HEK293 (cell line): ENCODE measurements around the gene MEI1.

Experiments
- CTCF ChIA-PET: fragments of 350-600 bp; formaldehyde crosslinking; extraction: SDS; loops from one replicate; lab custom pipeline; 2021; ENCODE audit warnings: antibody characterized with exemption; lab: Yijun Ruan, JAX
- POLR2A ChIA-PET: fragments of 300-600 bp; formaldehyde crosslinking; extraction: SDS; loops from one replicate; lab custom pipeline; 2020; ENCODE audit warnings: antibody characterized with exemption, inconsistent platforms; lab: Yijun Ruan, JAX
- H3K27ac ChIP-seq: fragments of 200-500 bp; sonication (Bioruptor generic); 2 replicates; pipeline ENCODE4 v1.5.1; 2014; ENCODE audit warnings: low read depth, low read length, control low read depth, inconsistent platforms; ENCODE audit errors: extremely low read depth
- H3K36me3 ChIP-seq, 2 experiments: fragments of 200-500 bp in 1 of 2; sonication (Bioruptor generic) in 1 of 2; 1 replicate in 1 of 2; 2 replicates in 1 of 2; pipeline ENCODE4 v1.5.1; 2014 to 2017; ENCODE audit warnings: inconsistent platforms in 2 of 2, low read length in 2 of 2; ENCODE audit not compliant: control insufficient read depth in 2 of 2, insufficient read depth in 1 of 2
- H3K4me1 ChIP-seq: fragments of 200-500 bp; sonication (Bioruptor generic); 2 replicates; pipeline ENCODE4 v1.5.1; 2014; ENCODE audit warnings: mild to moderate bottlenecking, low read length, inconsistent platforms; ENCODE audit not compliant: control insufficient read depth, insufficient read depth
- H3K4me3 ChIP-seq: 2 replicates; pipeline ENCODE4 v1.5.1; 2011; ENCODE audit warnings: low read depth, mild to moderate bottlenecking, control low read depth, low read length, moderate library complexity
- H3K9me3 ChIP-seq: fragments of 200-500 bp; sonication (Bioruptor generic); 2 replicates; pipeline ENCODE4 v1.5.1; 2014; ENCODE audit warnings: low read depth, low read length, inconsistent platforms; ENCODE audit not compliant: control insufficient read depth, insufficient read depth
- GLIS2 ChIP-seq: fragments of 450-650 bp; formaldehyde crosslinking; IDR thresholded peaks from 2 replicates; pipeline ENCODE4 v1.5.1; 2016; ENCODE audit warnings: missing biosample characterization, missing genetic modification characterization
- KLF1 ChIP-seq: fragments of 450-650 bp; formaldehyde crosslinking; IDR thresholded peaks from 2 replicates; pipeline ENCODE4 v1.5.1; 2016; ENCODE audit warnings: missing biosample characterization, missing genetic modification characterization
- SCRT2 ChIP-seq: fragments of 450-650 bp; formaldehyde crosslinking; IDR thresholded peaks from 2 replicates; pipeline ENCODE4 v1.5.1; 2016; ENCODE audit warnings: missing biosample characterization, missing genetic modification characterization
- ZFHX2 ChIP-seq: fragments of 450-650 bp; formaldehyde crosslinking; conservative IDR thresholded peaks from 2 replicates; pipeline ENCODE4 v1.5.1; 2016; ENCODE audit warnings: missing biosample characterization, missing genetic modification characterization
- ZNF121 ChIP-seq: fragments of 450-650 bp; formaldehyde crosslinking; IDR thresholded peaks from 2 replicates; pipeline ENCODE4 v1.5.1; 2016; ENCODE audit warnings: missing biosample characterization, missing genetic modification characterization
- ZNF560 ChIP-seq: fragments of 450-650 bp; formaldehyde crosslinking; IDR thresholded peaks from 2 replicates; pipeline ENCODE4 v1.5.1; 2017; ENCODE audit warnings: missing biosample characterization, missing genetic modification characterization, borderline replicate concordance
- TF ChIP-seq, protein P1 (sequence below): fragments of 450-650 bp; formaldehyde crosslinking; IDR thresholded peaks from 2 replicates; pipeline ENCODE4 v1.5.1; 2016; ENCODE audit warnings: missing biosample characterization, missing genetic modification characterization
- TF ChIP-seq, protein P2 (sequence below): sonication (generic); formaldehyde crosslinking; IDR thresholded peaks from 2 replicates; pipeline ENCODE4 v1.8.1; 2022; ENCODE audit warnings: mild to moderate bottlenecking, moderate library complexity, missing genetic modification reagents
- TF ChIP-seq, protein P3 (sequence below): fragments of 450-650 bp; formaldehyde crosslinking; IDR thresholded peaks from 2 replicates; pipeline ENCODE4 v1.5.1; 2016; ENCODE audit warnings: missing biosample characterization, missing genetic modification characterization
- TF ChIP-seq, protein P4 (sequence below): fragments of 450-650 bp; formaldehyde crosslinking; IDR thresholded peaks from 2 replicates; pipeline ENCODE4 v1.5.1; 2017; ENCODE audit warnings: missing biosample characterization, missing genetic modification characterization
- TF ChIP-seq, protein P5 (sequence below): fragments of 450-650 bp; formaldehyde crosslinking; IDR thresholded peaks from 2 replicates; pipeline ENCODE4 v1.5.1; 2016; ENCODE audit warnings: missing biosample characterization, missing genetic modification characterization

Gene MEI1

DNA sequence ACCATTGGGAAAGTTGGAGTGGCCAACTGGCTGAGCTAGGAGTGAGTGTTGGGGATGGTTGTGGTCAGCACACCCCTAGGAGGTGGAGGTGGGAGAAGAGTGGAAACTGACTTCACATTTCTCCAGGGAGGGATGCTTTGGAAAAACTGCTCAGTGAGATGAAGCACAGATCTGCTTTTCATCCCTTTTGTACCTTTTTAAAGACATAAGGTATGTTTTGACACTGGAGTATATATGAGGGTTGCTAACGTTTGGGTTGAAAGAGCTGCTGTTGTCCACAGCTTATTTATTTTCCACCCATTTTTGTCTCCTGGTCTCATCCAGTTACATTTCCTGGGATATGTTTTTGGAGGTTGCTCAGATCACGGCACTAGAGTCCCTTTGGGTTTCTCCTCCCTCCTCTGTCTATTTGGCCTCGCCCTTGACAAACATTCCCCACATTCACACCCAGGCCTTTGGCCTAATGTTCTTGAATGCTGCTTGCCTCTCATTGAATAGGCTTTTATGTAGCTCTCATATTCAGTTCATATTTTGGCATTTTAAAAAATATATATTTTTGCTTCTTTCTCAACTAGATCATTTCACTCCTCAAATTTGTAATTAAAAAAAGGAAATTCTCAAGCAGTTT lies 141.9 kb downstream of the MEI1 start:
- Histone ChIP-seq H3K4me3 (no peak overlapping the region), H3K27ac (no peak overlapping the region), H3K36me3 (peaks cover 18 to 20% of the 10 kb centered on the region in 2 experiments), H3K9me3 (no peaks in the 10 kb centered on the region), H3K4me1 (peaks cover 14% of the 10 kb centered on the region)
- POLR2A ChIA-PET: interaction anchor here (1.3 kb wide), 1 partner anchor 8 kb away, joined by 3 read pairs; the partner anchor contains the start of gene SREBF2
- CTCF ChIA-PET: interaction anchor here (1.0 to 1.1 kb wide), 2 partner anchors 119 to 144 kb away, joined by 3 read pairs; no protein-coding TSS in a partner anchor
- TF ChIP-seq, protein P1, sequence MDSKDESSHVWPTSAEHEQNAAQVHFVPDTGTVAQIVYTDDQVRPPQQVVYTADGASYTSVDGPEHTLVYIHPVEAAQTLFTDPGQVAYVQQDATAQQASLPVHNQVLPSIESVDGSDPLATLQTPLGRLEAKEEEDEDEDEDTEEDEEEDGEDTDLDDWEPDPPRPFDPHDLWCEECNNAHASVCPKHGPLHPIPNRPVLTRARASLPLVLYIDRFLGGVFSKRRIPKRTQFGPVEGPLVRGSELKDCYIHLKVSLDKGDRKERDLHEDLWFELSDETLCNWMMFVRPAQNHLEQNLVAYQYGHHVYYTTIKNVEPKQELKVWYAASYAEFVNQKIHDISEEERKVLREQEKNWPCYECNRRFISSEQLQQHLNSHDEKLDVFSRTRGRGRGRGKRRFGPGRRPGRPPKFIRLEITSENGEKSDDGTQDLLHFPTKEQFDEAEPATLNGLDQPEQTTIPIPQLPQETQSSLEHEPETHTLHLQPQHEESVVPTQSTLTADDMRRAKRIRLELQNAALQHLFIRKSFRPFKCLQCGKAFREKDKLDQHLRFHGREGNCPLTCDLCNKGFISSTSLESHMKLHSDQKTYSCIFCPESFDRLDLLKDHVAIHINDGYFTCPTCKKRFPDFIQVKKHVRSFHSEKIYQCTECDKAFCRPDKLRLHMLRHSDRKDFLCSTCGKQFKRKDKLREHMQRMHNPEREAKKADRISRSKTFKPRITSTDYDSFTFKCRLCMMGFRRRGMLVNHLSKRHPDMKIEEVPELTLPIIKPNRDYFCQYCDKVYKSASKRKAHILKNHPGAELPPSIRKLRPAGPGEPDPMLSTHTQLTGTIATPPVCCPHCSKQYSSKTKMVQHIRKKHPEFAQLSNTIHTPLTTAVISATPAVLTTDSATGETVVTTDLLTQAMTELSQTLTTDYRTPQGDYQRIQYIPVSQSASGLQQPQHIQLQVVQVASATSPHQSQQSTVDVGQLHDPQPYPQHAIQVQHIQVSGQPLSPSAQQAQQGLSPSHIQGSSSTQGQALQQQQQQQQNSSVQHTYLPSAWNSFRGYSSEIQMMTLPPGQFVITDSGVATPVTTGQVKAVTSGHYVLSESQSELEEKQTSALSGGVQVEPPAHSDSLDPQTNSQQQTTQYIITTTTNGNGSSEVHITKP (tag by site-specific recombination): peak; percentile 98
- TF ChIP-seq KLF1 (tag by site-specific recombination) (peak; percentile 62; the same call in 1 of the 2 replicates), GLIS2 (no peak)

DNA sequence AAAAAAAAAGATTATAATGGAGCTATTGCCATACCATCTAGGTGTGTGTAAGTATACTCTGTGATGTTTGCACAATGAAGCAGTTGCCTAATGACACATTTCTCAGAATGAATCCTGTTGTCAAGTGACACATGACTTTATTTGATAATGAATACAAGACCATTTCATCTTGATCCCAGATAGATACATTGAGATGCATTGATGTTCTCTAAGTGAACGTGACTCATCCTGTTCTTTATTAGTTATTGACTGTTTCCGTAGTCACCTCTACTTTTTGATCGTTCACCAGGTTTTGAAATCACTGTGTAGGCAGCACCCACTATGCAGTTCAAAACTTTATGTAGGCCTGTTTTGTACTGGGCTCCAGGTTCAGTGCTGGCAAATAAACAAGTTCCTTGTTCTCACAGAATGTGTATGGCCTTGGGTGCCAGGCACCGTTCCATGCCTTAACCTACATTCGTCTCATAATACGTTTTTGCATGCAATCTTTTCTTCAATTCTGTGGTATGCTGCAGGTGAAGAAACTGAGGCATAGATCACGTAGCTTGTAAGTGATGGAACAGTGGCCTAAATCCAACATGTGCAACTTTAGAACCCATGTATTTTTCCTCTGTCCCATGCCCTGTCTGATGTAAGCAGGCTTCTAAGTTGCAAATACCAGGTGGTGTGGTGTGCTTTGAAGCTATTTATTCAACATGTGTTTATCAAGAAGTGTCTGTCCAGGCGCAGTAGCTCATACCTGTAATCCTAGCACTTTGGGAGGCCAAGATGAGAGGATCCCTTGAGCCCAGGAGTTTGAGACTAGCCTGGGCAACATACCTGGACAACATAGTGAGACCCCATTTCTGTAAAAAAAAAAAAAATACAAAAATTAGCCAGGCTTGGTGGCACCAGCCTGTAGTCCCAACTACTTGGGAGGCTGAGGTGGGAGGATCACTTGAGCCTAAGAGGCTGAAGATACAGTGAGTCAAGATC lies 144.0 kb downstream of the MEI1 start:
- POLR2A ChIA-PET: interaction anchor here (0.5 to 1.4 kb wide), 3 partner anchors 9 to 104 kb away, joined by 3 to 5 read pairs (median 3); partner anchors contain the start of gene CENPM
- Histone ChIP-seq H3K9me3 (no peaks in the 10 kb centered on the region), H3K4me3 (no peak overlapping the region), H3K36me3 (peaks cover 10% of the 10 kb centered on the region in 2 experiments; a peak in 2 of 3 replicates), H3K27ac (no peak overlapping the region), H3K4me1 (peaks cover 23% of the 10 kb centered on the region)
- TF ChIP-seq, protein P2, sequence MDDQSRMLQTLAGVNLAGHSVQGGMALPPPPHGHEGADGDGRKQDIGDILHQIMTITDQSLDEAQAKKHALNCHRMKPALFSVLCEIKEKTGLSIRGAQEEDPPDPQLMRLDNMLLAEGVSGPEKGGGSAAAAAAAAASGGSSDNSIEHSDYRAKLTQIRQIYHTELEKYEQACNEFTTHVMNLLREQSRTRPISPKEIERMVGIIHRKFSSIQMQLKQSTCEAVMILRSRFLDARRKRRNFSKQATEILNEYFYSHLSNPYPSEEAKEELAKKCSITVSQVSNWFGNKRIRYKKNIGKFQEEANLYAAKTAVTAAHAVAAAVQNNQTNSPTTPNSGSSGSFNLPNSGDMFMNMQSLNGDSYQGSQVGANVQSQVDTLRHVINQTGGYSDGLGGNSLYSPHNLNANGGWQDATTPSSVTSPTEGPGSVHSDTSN (CRISPR knock-in tag): no peak
- TF ChIP-seq ZNF560 (tag by site-specific recombination) (no peak), ZFHX2 (tag by site-specific recombination) (0 out of 2 replicates have a peak, but pooled peaks have one; percentile 4), ZNF121 (tag by site-specific recombination) (peak; percentile 85), SCRT2 (tag by site-specific recombination) (peak; percentile 49)
- TF ChIP-seq, protein P3, sequence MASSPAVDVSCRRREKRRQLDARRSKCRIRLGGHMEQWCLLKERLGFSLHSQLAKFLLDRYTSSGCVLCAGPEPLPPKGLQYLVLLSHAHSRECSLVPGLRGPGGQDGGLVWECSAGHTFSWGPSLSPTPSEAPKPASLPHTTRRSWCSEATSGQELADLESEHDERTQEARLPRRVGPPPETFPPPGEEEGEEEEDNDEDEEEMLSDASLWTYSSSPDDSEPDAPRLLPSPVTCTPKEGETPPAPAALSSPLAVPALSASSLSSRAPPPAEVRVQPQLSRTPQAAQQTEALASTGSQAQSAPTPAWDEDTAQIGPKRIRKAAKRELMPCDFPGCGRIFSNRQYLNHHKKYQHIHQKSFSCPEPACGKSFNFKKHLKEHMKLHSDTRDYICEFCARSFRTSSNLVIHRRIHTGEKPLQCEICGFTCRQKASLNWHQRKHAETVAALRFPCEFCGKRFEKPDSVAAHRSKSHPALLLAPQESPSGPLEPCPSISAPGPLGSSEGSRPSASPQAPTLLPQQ (tag by site-specific recombination): no peak
- TF ChIP-seq, protein P4, sequence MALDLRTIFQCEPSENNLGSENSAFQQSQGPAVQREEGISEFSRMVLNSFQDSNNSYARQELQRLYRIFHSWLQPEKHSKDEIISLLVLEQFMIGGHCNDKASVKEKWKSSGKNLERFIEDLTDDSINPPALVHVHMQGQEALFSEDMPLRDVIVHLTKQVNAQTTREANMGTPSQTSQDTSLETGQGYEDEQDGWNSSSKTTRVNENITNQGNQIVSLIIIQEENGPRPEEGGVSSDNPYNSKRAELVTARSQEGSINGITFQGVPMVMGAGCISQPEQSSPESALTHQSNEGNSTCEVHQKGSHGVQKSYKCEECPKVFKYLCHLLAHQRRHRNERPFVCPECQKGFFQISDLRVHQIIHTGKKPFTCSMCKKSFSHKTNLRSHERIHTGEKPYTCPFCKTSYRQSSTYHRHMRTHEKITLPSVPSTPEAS: 0 out of 2 replicates have a peak, but pooled peaks have one; percentile 26
- TF ChIP-seq, protein P5, sequence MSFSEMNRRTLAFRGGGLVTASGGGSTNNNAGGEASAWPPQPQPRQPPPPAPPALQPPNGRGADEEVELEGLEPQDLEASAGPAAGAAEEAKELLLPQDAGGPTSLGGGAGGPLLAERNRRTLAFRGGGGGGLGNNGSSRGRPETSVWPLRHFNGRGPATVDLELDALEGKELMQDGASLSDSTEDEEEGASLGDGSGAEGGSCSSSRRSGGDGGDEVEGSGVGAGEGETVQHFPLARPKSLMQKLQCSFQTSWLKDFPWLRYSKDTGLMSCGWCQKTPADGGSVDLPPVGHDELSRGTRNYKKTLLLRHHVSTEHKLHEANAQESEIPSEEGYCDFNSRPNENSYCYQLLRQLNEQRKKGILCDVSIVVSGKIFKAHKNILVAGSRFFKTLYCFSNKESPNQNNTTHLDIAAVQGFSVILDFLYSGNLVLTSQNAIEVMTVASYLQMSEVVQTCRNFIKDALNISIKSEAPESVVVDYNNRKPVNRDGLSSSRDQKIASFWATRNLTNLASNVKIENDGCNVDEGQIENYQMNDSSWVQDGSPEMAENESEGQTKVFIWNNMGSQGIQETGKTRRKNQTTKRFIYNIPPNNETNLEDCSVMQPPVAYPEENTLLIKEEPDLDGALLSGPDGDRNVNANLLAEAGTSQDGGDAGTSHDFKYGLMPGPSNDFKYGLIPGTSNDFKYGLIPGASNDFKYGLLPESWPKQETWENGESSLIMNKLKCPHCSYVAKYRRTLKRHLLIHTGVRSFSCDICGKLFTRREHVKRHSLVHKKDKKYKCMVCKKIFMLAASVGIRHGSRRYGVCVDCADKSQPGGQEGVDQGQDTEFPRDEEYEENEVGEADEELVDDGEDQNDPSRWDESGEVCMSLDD (tag by site-specific recombination): no peak
- CTCF ChIA-PET: interaction anchor here (1.3 to 4.9 kb wide), 3 partner anchors 14 to 146 kb away, joined by 5 to 35 read pairs (median 16); no protein-coding TSS in a partner anchor
